ENCODE data around the gene SNX20.
A peak's percentile ranks its signal among the peaks of the same experiment; 100 is the strongest.

Gene SNX20

GRCh38 chr16:50705436-50706110 is 24.5 kb upstream of the SNX20 start:
- no peak for DNase-seq (ENCODE audit: low read depth in 2 of 2)

- DNase-seq (ENCODE audit: low read depth in 2 of 2), result no peak
Measured at GRCh38 chr16:50704245-50704644, 23.1 kb upstream of the SNX20 start.

GRCh38 chr16:50702725-50703124 is 21.6 kb upstream of the SNX20 start:
- no peak for DNase-seq (ENCODE audit: low read depth in 2 of 2)

GRCh38 chr16:50699326-50700159 is 18.4 kb upstream of the SNX20 start:
- DNase-seq (ENCODE audit: low read depth in 2 of 2), result peak in 1 of 2 donors; percentile 70

- no peak for DNase-seq (ENCODE audit: low read depth in 2 of 2)
Measured at GRCh38 chr16:50697881-50698767, 17.0 kb upstream of the SNX20 start.

GRCh38 chr16:50697421-50697715 is 16.3 kb upstream of the SNX20 start:
- no peak for DNase-seq (ENCODE audit: low read depth in 2 of 2)

GRCh38 chr16:50696575-50697420 is 15.7 kb upstream of the SNX20 start:
- DNase-seq (ENCODE audit: low read depth in 2 of 2), result peak in 1 of 2 donors; percentile 44

- DNase-seq (ENCODE audit: low read depth in 2 of 2), result no peak
Measured at GRCh38 chr16:50696126-50696525, 15.0 kb upstream of the SNX20 start.

GRCh38 chr16:50695017-50696000 is 14.2 kb upstream of the SNX20 start:
- DNase-seq (ENCODE audit: low read depth in 2 of 2), result no peak

- DNase-seq (ENCODE audit: low read depth in 2 of 2), result no peak
Measured at GRCh38 chr16:50694206-50694605, 13.1 kb upstream of the SNX20 start.

GRCh38 chr16:50692999-50693781 is 12.1 kb upstream of the SNX20 start, which contains the start of gene NOD2:
Gene NOD2, plus strand, starts transcription at chr16:50693606. Its CDS starts 5,890 bp downstream, at chr16:50699496.
- no peak for DNase-seq (ENCODE audit: low read depth in 2 of 2)

- no peak for DNase-seq (ENCODE audit: low read depth in 2 of 2)
Measured at GRCh38 chr16:50692644-50692998, 11.5 kb upstream of the SNX20 start.

- no peak for DNase-seq (ENCODE audit: low read depth in 2 of 2)
Measured at GRCh38 chr16:50690177-50690576, 9.1 kb upstream of the SNX20 start.

- DNase-seq (ENCODE audit: low read depth in 2 of 2), result no peak
Measured at GRCh38 chr16:50688867-50689266, 7.8 kb upstream of the SNX20 start.

- DNase-seq (ENCODE audit: low read depth in 2 of 2), result no peak
Measured at GRCh38 chr16:50688083-50688482, 7.0 kb upstream of the SNX20 start.

- DNase-seq (ENCODE audit: low read depth in 2 of 2), result no peak
Measured at GRCh38 chr16:50685462-50686063, 4.5 kb upstream of the SNX20 start.

GRCh38 chr16:50684823-50685461 is 3.8 kb upstream of the SNX20 start:
- DNase-seq (ENCODE audit: low read depth in 2 of 2), result no peak

GRCh38 chr16:50683689-50684374 is 2.7 kb upstream of the SNX20 start:
- peak in 1 of 2 donors; percentile 60 for DNase-seq (ENCODE audit: low read depth in 2 of 2)

All from stimulated activated CD8-positive, alpha-beta memory T cell treated with anti-CD3 and anti-CD28 coated beads, Interleukin-15, amount 100 ng/mL, for 48 hours (primary cell).